GM21381 (cell line): ENCODE measurements around the gene IL37.

ENCODE experiments used
- ATAC-seq: cut with Tn5 transposase; IDR thresholded peaks from one replicate; pipeline ENCODE4 v1.9.1; 2021; ENCODE audit warnings: mild to moderate bottlenecking, moderate library complexity; ENCODE audit not compliant: unreplicated experiment

IL37 gene

DNA sequence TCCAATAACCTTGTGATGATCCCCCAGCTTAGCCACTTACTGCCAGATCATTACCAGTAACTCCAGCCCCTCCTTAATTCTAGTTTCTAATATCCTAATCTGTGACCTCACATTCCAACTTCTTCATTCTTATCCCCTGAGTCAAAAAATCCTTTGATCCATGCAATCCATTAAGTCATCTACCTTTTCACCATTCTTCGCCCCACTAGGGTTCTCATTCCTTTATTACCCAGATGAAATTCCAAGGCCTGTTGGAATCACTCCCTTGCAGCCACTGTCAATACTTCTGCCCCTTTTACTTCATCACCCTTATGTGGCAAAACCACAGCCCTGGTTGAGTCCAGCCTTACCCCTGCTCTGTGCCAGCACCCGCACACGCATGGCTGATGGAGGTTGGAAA, 46.5 kb downstream of the IL37 start:
- no peak for ATAC-seq

DNA sequence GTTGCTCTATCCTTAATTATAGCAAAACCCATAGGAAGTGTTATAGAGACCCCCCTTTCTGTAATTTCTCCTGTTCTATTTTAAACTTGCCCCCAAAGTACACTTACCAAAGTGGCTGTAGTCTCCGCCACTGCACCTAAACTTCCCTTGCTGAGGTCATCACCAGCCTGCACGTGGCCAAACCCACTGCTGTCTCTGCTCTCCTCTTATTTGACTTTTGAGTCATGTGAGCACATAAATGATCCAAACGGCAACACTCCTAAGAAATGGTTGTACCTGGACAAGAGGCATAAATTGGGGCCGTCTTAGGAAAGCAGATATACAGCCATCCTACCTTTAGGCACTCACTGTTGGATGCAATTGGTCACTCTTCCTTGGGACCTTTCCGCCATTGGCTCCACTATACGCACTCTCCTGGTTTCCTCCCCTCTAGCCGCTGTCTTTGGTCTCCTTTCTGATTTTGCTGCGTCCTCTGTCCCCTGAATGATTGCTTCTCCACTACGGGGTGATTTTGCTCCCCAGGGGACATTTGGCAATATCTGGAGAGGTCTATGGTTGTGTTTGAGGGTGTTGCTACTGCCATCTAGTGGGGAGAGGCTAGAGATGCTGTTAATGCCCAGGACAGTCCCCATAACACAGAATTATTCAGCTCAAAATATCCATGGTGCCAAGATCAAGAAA, 47.6 kb downstream of the IL37 start:
- ATAC-seq: peak; percentile 51

DNA sequence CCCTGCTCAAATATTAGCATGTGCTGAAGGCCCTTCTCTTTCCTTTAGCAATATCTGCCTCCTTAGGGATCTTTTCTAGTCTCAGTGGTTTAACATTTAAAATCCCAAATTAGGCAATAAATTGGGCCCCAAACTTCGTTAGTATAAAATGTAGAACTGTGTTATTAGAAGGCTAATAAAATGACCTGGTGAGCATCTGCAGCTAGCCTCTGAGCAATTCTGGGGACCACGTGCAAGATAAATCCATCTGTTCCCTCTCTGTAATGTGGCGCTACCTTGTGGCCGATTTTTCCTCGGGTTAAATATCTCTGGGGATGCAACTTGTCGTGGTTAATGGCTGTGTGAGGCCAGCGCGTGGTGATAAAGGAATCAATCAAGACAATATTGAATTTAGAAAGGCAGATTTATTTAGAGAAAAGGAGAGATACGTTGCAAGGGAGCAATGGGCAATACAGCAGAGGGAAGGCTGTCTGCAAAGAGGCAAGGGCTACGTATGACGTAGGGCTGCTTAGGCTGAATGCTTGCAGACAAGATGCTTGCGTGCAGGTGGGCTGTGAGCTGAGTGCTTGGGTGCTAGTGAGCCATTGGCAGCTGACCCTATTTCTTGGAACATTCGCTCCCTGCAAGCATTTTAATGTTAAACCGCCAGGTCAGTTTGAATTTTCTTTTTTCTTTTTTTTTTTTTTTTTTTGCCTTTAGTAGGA, 48.3 kb downstream of the IL37 start:
- ATAC-seq: no peak

DNA sequence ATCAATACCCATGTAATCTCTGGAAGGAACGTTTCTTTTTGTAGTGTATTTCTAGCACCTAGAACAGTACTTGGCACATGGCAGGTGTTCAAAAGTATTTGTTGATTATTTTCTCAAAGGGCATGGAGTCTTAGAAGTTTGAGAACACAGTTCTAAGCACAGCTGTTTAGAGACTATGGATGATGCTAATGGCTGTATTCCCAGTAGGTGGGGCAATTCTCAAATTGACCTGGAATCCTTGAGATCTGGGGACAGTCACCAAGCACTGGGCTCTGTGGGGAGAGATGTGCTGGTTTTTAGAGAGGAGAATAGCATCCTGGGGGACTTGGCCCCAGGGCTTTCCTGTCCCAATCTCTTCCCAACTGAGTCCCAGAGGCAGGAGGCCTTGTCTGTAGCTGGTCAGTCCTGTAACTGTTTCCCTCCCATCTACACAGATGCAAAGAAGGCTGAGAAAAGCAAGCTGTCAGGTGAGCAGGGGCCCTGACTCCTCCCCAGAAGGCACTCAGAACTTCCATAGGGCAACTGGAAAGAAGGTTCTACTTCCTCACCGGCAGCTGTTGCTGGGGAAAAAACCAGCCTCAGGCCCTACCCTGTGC, 49.4 kb downstream of the IL37 start:
- no peak for ATAC-seq

DNA sequence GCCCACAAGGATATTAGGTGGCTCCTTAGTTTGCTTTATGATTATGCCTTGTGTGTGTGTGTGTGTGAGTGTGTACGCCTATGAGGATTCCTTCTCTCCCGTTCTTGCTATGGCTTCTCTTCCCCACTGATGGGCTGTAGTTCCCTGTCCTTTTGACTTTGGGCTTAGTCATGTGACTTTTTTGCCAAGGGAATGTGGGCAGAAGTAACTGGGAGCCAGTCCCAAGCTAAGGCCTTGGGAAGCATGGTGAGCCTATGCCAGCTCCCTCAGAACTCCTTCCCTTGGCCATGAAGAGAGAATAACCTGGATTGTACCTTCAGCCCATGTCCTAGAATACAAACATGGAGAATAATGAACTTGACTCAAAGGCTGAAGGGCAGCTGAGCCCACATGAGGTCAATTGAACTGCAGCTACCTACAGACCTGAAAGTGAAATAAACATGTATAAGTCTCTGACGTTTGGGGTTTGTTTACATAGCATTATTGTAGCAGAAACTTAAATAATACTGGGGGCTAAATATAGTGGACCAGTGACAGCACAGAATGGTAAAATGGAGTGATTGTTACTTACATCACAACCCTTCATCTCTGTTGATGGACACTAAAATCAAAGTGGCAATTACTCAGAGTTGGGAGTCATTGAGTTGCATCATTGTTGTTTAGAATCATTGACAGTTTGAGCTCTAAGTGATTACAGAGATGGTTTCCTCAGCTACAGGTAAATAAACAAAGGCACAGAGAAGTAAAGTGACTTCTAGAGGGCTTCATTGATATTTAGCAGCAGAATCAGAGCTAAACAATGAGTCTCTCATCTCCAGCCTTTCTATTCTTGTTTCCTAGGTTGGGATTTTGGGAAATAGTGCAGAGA, 51.6 kb downstream of the IL37 start:
- ATAC-seq: no peak

DNA sequence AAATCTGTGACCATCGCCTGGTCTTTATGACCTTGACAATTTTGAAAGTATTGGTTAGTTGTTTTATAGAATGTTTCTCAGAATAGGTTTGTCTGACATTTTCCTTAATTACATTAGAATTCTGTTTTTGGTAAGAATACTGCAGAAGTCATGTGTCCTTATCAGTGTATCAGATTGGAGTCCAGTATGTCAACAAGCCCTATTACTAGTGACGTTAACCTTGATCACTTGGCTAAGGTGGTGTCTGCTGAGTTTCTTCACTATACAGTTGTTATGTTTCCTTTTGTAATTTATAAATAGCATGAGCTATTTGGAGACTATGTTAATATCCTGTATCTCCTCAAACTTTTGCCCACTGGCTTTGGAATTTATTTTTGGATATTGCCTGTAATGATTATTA, 56.1 kb downstream of the IL37 start:
- ATAC-seq: no peak
